Measurements from ENCODE around the gene HOXD13. TPM values are rescaled to one million over a fixed set of nuclear protein-coding genes. Genes with fewer than 3 reads are reported as not detected.

The HOXD13 gene
- total RNA-seq, 1 experiment from 2014 or later = not detected

DNA sequence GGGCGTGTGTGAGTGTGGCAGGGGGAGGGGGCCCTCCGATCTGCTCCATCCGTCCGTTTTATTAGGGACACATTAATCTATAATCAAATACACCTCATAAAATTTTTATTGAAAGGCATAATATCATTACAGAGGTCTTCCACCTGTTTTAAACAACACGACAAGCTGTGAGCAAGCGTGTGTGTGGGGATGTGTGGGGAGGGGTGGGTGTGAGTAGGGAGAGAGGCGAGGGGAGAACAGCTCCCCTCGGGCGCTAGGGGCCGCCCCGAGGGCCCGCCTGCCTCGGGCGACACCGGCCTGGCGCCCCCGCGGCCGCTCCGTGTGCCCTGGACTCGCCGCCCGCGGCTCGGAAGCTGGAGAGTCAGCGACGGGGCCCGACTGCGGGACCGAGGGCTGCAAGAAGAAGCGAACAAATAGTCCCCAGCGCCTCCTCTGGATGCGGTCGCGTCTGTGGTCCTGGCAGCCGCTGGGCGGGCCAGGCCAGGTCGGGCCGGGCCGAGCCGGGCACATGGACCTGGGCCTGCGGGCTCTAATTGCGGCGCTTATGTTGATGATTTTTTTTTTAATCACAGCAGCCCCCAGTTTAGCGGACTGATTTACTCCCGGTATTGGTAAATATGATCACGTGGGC is 29.6 kb downstream of the HOXD13 start:
- TF ChIP-seq, protein P1, sequence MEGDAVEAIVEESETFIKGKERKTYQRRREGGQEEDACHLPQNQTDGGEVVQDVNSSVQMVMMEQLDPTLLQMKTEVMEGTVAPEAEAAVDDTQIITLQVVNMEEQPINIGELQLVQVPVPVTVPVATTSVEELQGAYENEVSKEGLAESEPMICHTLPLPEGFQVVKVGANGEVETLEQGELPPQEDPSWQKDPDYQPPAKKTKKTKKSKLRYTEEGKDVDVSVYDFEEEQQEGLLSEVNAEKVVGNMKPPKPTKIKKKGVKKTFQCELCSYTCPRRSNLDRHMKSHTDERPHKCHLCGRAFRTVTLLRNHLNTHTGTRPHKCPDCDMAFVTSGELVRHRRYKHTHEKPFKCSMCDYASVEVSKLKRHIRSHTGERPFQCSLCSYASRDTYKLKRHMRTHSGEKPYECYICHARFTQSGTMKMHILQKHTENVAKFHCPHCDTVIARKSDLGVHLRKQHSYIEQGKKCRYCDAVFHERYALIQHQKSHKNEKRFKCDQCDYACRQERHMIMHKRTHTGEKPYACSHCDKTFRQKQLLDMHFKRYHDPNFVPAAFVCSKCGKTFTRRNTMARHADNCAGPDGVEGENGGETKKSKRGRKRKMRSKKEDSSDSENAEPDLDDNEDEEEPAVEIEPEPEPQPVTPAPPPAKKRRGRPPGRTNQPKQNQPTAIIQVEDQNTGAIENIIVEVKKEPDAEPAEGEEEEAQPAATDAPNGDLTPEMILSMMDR (IDR thresholded peaks at IDR 0.05; ENCODE audit: unreplicated experiment) = no peak
- BruUV-seq (replicated peaks) = no TSS peak
- CTCF ChIA-PET = no interaction called here
- Mint-ChIP-seq H3K27ac (ENCODE audit: unreplicated experiment) (no peak overlapping the region), H3K36me3 (ENCODE audit: insufficient read depth, unreplicated experiment) (no peaks in the 10 kb centered on the region), H3K4me1 (ENCODE audit: low read depth, unreplicated experiment) (no peaks in the 10 kb centered on the region), H3K4me3 (ENCODE audit: low read depth, unreplicated experiment) (no peak overlapping the region), H3K27me3 (ENCODE audit: unreplicated experiment) (peaks cover 34% of the 10 kb centered on the region), H3K9me3 (ENCODE audit: low read depth, unreplicated experiment) (no peaks in the 10 kb centered on the region)
- intact Hi-C loops (cut with micrococcal nuclease; ENCODE audit: unreplicated experiment) = loop anchor here (10.0 kb wide), 1 partner anchor 1643 kb away; no protein-coding TSS in a partner anchor
- DNase-seq = no peak

DNA sequence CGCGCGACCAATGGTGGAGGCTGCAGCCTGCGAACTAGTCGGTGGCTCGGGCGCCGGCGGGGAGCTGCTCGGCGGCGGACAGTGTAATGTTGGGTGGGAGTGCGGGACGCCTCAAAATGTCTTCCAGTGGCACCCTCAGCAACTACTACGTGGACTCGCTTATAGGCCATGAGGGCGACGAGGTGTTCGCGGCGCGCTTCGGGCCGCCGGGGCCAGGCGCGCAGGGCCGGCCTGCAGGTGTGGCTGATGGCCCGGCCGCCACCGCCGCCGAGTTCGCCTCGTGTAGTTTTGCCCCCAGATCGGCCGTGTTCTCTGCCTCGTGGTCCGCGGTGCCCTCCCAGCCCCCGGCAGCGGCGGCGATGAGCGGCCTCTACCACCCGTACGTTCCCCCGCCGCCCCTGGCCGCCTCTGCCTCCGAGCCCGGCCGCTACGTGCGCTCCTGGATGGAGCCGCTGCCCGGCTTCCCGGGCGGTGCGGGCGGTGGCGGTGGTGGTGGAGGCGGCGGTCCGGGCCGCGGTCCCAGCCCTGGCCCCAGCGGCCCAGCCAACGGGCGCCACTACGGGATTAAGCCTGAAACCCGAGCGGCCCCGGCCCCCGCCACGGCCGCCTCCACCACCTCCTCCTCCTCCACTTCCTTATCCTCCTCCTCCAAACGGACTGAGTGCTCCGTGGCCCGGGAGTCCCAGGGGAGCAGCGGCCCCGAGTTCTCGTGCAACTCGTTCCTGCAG is 30.3 kb downstream of the HOXD13 start, which contains the start of gene HOXD9:
Gene HOXD9, plus strand, starts transcription at position 37 of the 728 bp plus-strand sequence. Its CDS starts 50 bp downstream, at position 87.
- no peaks in the 10 kb centered on the region for H3K4me1 Mint-ChIP-seq (ENCODE audit: low read depth, unreplicated experiment)
- intact Hi-C loops (cut with micrococcal nuclease; ENCODE audit: unreplicated experiment) = loop anchor here (10.0 kb wide), 1 partner anchor 1642 kb away; no protein-coding TSS in a partner anchor
- TF ChIP-seq, protein P1 (IDR thresholded peaks at IDR 0.05; ENCODE audit: unreplicated experiment) = no peak
- H3K4me3 Mint-ChIP-seq (ENCODE audit: low read depth, unreplicated experiment) = no peak within 1 kb of the TSS
- H3K27me3 Mint-ChIP-seq (ENCODE audit: unreplicated experiment) = peaks cover 27% of the 10 kb centered on the region
- no peaks in the 10 kb centered on the region for H3K9me3 Mint-ChIP-seq (ENCODE audit: low read depth, unreplicated experiment)
- no peak within 1 kb of the TSS for H3K27ac Mint-ChIP-seq (ENCODE audit: unreplicated experiment)
- H3K36me3 Mint-ChIP-seq (ENCODE audit: insufficient read depth, unreplicated experiment) = no peaks in the 10 kb centered on the region
- no peak for DNase-seq
- BruUV-seq (replicated peaks) = no TSS peak
- CTCF ChIA-PET = no interaction called here

DNA sequence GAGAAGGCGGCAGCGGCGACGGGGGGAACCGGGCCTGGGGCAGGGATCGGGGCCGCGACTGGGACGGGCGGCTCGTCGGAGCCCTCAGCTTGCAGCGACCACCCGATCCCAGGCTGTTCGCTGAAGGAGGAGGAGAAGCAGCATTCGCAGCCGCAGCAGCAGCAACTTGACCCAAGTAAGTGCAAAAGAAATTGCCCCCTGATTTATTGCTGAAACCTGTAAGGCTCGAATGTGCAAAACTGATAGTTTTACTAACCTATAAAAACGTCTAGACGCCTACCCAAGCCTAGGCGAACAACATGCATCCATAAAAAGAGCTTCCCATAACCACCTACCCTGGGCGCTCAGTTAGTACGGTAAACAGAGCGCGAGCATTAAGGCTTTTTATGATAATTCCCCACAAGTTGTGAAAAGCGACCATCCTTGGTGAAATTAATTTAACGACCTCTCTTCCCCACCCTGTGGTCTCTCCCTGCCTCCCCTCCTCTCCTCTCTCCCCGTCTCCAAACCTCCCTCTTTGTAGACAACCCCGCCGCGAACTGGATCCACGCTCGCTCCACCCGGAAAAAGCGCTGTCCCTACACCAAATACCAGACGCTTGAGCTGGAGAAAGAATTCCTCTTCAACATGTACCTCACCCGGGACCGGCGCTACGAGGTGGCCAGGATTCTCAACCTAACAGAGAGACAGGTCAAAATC is 31.0 kb downstream of the HOXD13 start:
- Mint-ChIP-seq H3K4me1 (ENCODE audit: low read depth, unreplicated experiment) (no peaks in the 10 kb centered on the region), H3K36me3 (ENCODE audit: insufficient read depth, unreplicated experiment) (no peaks in the 10 kb centered on the region), H3K9me3 (ENCODE audit: low read depth, unreplicated experiment) (no peaks in the 10 kb centered on the region), H3K27me3 (ENCODE audit: unreplicated experiment) (peaks cover 20% of the 10 kb centered on the region), H3K27ac (ENCODE audit: unreplicated experiment) (no peak overlapping the region), H3K4me3 (ENCODE audit: low read depth, unreplicated experiment) (no peak overlapping the region)
- intact Hi-C loops (cut with micrococcal nuclease; ENCODE audit: unreplicated experiment) = loop anchor here (10.0 kb wide), 1 partner anchor 1641 kb away; no protein-coding TSS in a partner anchor
- no peak for DNase-seq
- TF ChIP-seq, protein P1 (IDR thresholded peaks at IDR 0.05; ENCODE audit: unreplicated experiment) = no peak
- BruUV-seq (replicated peaks) = no TSS peak
- CTCF ChIA-PET = no interaction called here

DNA sequence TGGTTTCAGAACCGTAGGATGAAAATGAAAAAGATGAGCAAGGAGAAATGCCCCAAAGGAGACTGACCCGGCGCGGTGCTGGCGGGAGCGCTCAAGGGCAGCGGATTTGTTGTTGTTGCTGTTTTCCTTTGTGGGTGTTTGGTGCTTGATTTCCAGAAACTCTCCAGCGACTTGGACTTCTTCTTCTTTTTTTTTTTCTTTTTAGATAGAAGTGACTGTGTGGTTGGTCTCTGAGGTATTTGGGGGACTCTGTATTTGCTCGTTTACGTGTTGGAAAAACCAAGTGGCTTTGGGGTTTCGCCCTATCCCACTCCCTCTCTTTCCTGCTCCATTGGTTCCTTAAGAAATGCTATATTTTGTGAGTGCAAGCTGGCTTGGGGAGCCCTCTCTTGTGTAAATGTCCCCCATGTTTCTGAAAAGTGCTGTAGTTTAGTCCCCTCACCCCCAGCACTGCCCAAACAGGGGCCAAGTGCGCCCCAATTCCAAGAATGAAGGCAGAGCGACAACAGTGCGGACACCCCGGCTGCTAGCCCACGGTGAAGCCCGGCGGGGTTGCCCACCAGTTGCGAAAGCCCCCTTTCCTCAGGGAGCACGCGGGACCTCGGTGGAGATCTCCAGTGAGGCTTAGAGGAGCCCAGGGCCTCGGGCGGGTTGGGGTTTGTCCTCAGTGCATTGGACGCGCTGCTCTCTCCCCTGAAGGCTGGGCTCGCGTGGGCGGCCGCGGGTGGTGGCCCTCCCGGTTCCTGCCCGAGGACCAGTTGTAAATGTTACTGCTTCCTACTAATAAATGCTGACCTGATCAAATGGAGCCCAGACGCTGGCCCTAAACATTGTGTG is 31.8 kb downstream of the HOXD13 start:
- H3K36me3 Mint-ChIP-seq (ENCODE audit: insufficient read depth, unreplicated experiment) = no peaks in the 10 kb centered on the region
- no peak overlapping the region for H3K27ac Mint-ChIP-seq (ENCODE audit: unreplicated experiment)
- no peak overlapping the region for H3K4me3 Mint-ChIP-seq (ENCODE audit: low read depth, unreplicated experiment)
- intact Hi-C loops (cut with micrococcal nuclease; ENCODE audit: unreplicated experiment) = loop anchor here (10.0 kb wide), 1 partner anchor 1640 kb away; no protein-coding TSS in a partner anchor
- no peaks in the 10 kb centered on the region for H3K9me3 Mint-ChIP-seq (ENCODE audit: low read depth, unreplicated experiment)
- no peak for DNase-seq
- no TSS peak for BruUV-seq (replicated peaks)
- TF ChIP-seq, protein P1 (IDR thresholded peaks at IDR 0.05; ENCODE audit: unreplicated experiment) = no peak
- CTCF ChIA-PET = no interaction called here
- peaks cover 12% of the 10 kb centered on the region for H3K27me3 Mint-ChIP-seq (ENCODE audit: unreplicated experiment)
- H3K4me1 Mint-ChIP-seq (ENCODE audit: low read depth, unreplicated experiment) = no peaks in the 10 kb centered on the region
